22Rv1 (cell line): ENCODE measurements around the gene HS2ST1.

Experiments
- H3K27ac ChIP-seq: fragments of 450-650 bp; 2 replicates; pipeline ENCODE4 v1.5.1; 2017
- CTCF ChIP-seq: fragments of 450-650 bp; IDR thresholded peaks from 2 replicates; pipeline ENCODE4 v1.5.1; 2017; ENCODE audit warnings: mild to moderate bottlenecking
- ZFX ChIP-seq: fragments of 450-650 bp; IDR thresholded peaks from 2 replicates; pipeline ENCODE4 v1.6.1; 2017; ENCODE audit warnings: antibody characterized with exemption, borderline replicate concordance

Gene HS2ST1

GRCh38 chr1:87149241-87150041 lies 235.0 kb downstream of the HS2ST1 start:
- TF ChIP-seq ZFX (no peak), CTCF (no peak)
- no peak overlapping the region for H3K27ac ChIP-seq

GRCh38 chr1:87150143-87150542 lies 235.7 kb downstream of the HS2ST1 start:
- TF ChIP-seq ZFX (no peak), CTCF (no peak)
- no peak overlapping the region for H3K27ac ChIP-seq

GRCh38 chr1:87151500-87152421 lies 237.3 kb downstream of the HS2ST1 start:
- H3K27ac ChIP-seq: no peak overlapping the region
- no peak for TF ChIP-seq CTCF
- TF ChIP-seq ZFX: no peak

GRCh38 chr1:87154384-87154783 lies 239.9 kb downstream of the HS2ST1 start:
- no peak for TF ChIP-seq ZFX
- TF ChIP-seq CTCF: no peak
- no peak overlapping the region for H3K27ac ChIP-seq

GRCh38 chr1:87155170-87155569 lies 240.7 kb downstream of the HS2ST1 start:
- H3K27ac ChIP-seq: no peak overlapping the region

GRCh38 chr1:87155648-87156047 lies 241.2 kb downstream of the HS2ST1 start:
- no peak overlapping the region for H3K27ac ChIP-seq
- TF ChIP-seq CTCF (no peak), ZFX (no peak)

More at GRCh38 chr1:87155170-87155569, 240.7 kb downstream of the HS2ST1 start:
- no peak for TF ChIP-seq ZFX
- no peak for TF ChIP-seq CTCF

GRCh38 chr1:87156124-87156523 lies 241.7 kb downstream of the HS2ST1 start:
- H3K27ac ChIP-seq: no peak overlapping the region
- TF ChIP-seq ZFX (no peak), CTCF (no peak)
